Stimulated activated CD8-positive, alpha-beta memory T cell treated with anti-CD3 and anti-CD28 coated beads, Interleukin-15, amount 100 ng/mL, for 24 hours (primary cell): ENCODE data around the gene SEMA5A.
"Not testable (repeated sequence)": the region's sequence is repeated elsewhere in the genome, so short reads cannot be mapped to it uniquely, and the experiment has no call there.

ENCODE experiments used
- DNase-seq: peaks from one replicate; pipeline ENCODE4 v3.0.0-alpha.2; 2020; ENCODE audit warnings: low read depth

Gene SEMA5A

DNA sequence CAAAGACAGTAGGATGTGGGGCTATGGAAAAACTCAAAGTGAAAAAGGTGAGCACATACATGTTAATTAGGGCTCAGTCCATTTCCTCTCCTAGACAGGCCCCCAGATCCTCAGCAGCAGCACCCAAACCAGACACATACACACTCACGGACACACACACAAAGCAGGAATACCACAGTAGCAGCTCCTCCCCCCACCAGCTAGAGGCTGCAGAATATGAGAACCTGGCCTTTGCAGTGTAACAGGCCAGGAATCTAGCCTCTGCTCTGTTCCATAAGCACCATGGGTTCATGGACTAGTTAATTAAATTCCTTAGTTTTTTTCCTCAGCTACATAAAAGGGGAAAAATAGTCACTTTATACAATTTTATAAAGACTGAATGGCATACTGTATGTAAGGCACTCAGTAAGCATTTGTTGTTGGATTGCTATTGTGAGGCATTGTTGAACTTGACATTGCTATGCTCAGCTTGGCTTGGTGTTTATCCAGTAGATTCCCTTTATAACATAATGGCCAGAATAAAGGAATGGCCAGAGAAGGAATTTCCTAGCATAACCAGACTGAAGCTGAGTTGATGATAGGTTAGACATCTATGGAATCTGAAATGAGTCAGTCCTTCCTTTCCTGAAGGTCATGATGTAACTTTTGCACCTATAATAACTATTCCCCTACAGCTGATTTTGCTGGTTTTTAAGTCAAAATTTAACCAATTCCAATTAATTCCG is 186.8 kb downstream of the SEMA5A start:
- DNase-seq: no peak

DNA sequence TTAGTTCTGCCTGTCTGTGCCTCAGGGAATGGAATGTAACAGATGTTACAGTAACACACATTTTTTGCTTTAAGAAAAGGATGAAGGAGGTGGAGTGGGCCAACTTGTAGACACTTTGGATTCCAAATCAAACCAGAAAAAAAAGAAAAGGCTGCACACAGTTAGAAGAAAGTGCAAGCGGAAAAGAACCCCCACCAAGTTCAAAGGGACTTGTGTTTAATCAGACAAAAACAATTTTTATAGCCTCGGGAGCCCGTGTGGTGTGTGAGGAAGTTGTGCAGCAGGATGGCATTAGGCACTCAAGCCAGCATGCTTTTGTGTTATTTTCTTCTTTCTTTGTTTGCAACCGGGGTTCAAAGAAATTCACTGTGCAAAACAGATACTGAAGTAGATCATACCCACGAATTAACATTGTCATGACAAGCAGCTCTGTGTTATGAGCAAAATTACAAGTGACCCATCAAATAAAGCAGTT is 189.5 kb downstream of the SEMA5A start:
- DNase-seq: no peak

- DNase-seq: no peak
Measured at GRCh38 chr5:9354336-9355081, 191.4 kb downstream of the SEMA5A start.

GRCh38 chr5:9353048-9353447 is 192.8 kb downstream of the SEMA5A start:
- not testable (repeated sequence) for DNase-seq

DNA sequence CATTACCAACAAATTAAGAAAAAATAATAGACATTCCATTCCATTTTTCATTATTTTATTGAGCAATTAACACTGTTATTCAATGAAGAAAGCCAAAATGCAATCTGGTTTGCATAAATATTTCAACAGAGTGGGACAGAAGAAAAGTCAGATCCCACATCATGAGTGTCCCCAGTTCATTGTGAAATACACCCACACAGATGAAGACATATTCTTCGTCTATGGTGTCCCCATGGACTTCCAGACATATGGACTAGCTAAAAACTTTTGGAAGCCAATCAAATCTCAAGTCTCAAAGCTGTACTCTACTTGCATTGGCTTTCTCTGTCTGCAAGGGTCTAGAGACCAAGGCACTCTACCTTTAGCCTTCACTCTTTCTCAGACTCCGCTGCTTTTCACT is 194.3 kb downstream of the SEMA5A start:
- no peak for DNase-seq

GRCh38 chr5:9350301-9350797 is 195.5 kb downstream of the SEMA5A start:
- no peak for DNase-seq

DNA sequence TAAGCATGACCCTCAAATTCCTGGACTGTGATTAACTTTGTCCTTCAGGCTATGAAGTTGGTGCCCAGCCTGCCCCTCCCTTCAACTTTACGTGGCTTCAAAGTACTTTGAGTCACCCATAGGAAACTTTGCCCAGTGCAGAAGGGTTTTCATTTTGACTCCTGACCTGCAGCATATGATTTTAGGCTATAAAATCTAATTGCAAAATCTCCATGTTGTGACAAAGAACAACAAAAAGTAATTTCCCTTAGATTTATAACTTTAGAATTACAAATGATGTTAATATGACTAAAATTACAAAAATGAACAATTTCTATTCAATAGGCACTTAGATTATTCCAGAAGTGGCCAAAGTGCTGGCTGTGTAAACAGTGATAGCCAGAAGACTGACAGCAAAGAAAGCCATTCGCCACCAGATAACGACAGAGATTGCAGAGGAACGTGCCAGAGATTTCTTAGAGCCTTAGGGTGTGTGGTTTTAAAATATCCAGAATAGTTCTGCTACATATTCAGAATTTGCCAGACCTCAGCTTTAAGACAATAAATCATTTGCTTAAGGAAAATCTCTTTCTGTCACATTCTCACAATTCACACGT is 197.4 kb downstream of the SEMA5A start:
- no peak for DNase-seq

DNA sequence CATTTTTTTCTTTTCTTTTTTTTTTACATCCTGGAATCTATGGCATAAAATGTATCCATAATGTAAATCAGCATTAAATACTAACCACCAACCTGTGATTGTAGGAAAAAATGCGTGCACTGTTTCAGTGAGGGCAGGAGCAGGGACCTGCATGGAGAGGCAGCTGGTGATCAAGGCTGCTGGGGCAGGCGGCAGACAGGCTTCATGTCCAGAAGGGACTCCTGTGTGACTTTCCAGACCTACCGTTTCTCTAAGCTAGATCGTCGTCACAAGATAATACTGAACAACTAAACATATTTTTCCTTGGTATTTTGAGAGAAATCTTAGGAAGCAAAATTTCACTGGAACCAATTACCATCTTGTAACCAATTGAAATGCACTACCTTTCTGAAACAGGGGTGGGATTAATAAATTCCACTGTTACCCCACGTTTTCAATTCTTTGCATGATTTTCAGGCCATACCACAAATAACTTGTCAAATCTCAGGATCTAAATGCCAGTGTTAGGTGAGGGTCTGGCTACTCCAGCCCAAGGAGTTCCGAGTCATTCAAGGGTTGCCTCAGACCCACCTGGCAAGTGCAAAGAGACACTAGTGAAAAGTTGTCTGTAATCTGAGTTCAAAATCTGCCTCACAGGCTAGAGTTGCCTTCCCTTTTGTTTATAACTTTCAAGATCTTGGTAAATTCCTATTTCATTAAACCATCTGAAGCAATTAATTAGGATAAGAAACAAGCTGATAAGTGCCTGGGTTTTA is 198.2 kb downstream of the SEMA5A start:
- no peak for DNase-seq

- DNase-seq: no peak
Measured at GRCh38 chr5:9347032-9347431, 198.8 kb downstream of the SEMA5A start.

DNA sequence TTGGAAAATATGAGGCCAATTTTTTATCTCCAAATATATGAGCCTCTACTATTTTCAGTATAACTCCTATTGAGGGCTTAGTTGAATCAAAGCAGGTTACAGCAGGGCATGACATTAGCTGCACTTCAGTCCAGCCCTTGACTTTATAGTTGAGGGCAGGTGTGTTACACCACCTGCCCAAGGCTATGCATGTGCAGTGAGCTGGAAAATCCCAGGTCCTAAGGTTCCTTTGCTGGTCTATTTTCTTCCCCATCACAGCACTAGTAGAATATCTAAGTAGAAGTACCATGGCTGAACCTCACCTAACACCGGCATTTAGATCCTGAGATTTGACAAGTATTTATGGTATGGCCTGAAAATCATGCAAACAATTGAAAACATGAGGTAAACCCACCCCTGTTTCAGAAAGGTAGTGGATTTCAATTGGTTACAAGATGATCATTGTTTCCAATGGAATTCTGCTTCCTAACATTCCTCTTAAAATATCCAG is 201.1 kb downstream of the SEMA5A start:
- no peak for DNase-seq

DNA sequence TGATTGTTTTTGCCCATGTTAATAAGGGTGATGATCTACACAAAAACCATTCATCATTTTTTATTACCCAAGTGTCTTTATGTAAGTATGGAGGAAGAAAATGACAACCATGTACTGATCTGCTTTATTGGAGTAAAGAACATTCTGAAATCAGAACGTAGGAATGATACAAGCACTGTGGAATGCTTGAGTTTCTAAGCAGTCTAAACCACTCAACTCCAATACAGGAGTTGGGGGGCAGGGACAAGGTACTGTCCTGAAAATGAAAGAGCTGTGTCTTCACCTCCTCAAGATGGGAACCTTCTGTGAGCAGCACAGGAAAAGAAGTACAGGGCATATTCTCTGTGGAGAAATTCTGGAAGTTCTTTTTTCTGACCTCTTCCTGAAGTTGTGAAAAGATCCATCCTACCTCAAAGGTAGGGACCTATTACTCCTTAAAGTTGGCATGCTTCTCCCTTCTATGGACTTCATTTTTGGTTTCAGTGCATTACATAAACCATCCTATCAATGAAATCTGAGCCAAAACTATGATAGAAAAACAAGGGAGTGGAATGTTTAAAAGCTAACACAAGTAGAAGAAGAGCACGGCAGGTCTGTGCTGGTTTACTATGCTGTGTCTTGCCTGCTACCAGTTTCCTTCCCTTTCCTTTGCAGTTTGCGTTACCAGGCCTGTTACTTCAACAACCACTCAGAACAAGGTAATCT is 202.6 kb downstream of the SEMA5A start:
- no peak for DNase-seq

- DNase-seq: no peak
Measured at GRCh38 chr5:9342161-9342787, 203.6 kb downstream of the SEMA5A start.

DNA sequence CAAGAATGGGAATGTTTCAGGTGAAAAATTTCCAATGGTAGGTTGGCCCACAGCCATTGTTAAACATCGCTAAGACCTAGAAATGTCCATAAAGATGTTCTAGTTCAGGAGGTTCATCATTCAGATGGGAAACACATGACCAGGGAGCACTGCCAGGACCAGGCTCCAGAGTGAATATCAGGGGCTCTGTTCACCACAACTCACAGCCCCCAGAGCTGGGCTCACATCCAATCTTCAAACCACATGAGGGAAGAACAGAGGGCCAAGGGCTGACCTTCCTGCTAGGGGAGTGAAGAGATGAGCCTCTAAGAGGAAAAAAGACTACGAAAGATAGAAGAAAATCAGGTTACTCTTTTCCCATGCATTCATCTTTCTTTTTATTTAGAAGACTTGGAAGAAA is 205.8 kb downstream of the SEMA5A start:
- no peak for DNase-seq

DNA sequence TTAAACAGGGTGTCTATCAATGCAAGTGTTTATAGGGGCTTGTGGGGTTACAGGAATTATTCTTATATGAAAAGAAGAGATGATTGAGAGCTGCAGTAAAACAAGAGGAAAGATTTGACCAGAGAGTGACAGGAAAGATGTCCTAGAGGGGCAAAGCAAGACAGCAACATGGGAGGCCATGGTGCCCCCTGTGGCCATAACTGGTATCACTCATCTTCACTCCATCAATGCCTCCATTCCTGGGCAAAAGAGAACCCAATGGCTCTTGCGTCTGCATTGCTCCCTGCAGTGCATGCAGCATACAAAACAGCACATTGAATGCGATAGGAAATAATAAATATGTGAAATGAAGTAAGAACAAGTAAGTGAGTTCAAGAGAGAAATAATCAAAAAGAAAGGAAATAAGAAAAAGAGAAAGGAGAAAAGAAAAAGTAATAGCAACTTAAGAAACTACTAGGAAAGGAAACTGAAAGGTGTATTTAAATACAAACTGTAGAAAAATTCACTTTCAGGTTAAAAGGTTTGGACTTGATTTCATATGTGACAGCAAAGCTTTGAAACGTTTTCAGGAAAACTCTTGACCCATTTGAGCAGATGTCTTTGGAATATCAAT is 206.6 kb downstream of the SEMA5A start:
- no peak for DNase-seq

GRCh38 chr5:9338796-9339195 is 207.1 kb downstream of the SEMA5A start:
- no peak for DNase-seq

DNA sequence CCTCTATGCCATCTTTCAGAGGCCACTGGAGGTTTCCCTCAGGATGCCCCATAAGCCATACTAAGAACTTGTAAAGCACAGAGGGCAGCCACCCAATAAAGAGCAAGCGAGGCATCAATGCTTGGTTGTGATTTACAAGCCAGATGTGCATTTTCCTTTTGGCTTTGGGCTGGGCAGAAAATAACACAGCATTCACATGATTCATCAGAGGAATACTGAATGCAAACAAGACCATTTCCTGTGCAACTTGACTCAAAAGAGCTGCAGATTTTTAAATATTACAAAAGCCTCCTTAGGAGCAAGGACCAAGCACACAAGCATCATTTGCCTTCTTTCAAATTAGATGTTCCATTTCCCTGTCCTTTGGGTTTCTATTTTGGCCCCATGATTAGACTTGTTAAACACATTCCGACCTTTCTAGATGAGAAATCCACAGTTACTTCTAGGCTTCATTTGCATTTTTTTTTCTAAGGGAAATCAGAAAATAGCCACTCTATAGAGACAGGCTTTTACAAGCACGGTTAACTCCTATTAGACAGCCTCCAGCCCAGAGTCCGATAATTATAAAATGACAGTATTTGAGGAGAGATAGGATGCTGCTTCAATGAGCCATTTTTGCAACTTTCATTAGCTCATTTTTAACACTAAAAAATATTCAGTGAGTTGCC is 207.8 kb downstream of the SEMA5A start:
- no peak for DNase-seq

DNA sequence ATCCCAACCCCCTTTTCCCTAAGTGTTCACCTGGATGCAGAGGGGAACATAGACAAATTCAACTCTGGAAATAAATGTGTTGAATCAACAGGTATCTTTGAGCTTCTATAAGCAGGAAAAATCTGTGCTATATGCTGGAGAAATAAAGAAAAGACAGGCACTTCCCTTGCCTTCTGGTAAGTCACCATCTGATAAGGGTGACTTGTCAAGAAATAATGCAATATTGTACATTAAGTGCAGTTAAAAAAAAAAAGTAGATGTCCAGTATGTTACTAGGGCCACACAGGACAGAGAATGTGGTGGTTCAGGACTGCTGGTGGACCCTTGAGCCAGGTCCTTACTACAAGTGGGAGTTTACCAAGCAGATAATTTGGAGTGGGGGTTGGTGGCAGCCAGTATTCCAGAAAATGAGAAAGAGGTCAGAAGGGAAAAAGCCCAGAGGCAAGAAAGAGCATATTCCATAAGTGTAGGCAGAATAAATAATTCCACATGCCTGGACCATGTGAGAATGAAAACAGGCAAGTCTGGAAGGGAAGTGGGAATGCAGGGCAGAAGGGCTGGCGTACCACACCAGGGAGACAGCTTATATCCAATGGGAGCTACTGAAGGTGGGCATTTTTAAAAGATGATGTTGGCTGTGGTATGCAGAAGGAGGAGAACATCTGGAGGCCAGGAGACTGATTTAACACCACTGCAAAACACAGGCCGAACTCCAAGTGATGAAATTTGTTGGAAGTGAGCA is 209.9 kb downstream of the SEMA5A start:
- DNase-seq: no peak

- no peak for DNase-seq
Measured at GRCh38 chr5:9335269-9335668, 210.6 kb downstream of the SEMA5A start.

- DNase-seq: no peak
Measured at GRCh38 chr5:9332026-9332425, 213.8 kb downstream of the SEMA5A start.
